ENCODE measurements around the gene COX10.
"Not testable (repeated sequence)": the region's sequence is repeated elsewhere in the genome, so short reads cannot be mapped to it uniquely, and the experiment has no call there.

COX10 gene

GRCh38 chr17:14225254-14225980, 156.1 kb downstream of the COX10 start:
- no peaks in the 10 kb centered on the region for H3K9me3 ChIP-seq (ENCODE audit: insufficient read depth, low read length)
- H2AFZ ChIP-seq (ENCODE audit: low read depth, low read length): no peak overlapping the region
- H3K27ac ChIP-seq (ENCODE audit: low read length): no peak overlapping the region
- no peak overlapping the region for H3K9ac ChIP-seq (ENCODE audit: low read length)
- TF ChIP-seq EZH2phosphoT487 (IDR thresholded peaks at IDR 0.05; ENCODE audit: low read depth): no peak
- TF ChIP-seq, protein P1, sequence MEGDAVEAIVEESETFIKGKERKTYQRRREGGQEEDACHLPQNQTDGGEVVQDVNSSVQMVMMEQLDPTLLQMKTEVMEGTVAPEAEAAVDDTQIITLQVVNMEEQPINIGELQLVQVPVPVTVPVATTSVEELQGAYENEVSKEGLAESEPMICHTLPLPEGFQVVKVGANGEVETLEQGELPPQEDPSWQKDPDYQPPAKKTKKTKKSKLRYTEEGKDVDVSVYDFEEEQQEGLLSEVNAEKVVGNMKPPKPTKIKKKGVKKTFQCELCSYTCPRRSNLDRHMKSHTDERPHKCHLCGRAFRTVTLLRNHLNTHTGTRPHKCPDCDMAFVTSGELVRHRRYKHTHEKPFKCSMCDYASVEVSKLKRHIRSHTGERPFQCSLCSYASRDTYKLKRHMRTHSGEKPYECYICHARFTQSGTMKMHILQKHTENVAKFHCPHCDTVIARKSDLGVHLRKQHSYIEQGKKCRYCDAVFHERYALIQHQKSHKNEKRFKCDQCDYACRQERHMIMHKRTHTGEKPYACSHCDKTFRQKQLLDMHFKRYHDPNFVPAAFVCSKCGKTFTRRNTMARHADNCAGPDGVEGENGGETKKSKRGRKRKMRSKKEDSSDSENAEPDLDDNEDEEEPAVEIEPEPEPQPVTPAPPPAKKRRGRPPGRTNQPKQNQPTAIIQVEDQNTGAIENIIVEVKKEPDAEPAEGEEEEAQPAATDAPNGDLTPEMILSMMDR (IDR thresholded peaks at IDR 0.05; ENCODE audit: low read depth, low read length): no peak
- peaks cover 6% of the 10 kb centered on the region; the same call in 1 of the 2 replicates for H3K4me1 ChIP-seq (ENCODE audit: low read length)
- no peak overlapping the region for H3K4me2 ChIP-seq (ENCODE audit: low read length)
- H3K4me3 ChIP-seq (ENCODE audit: low read length): no peak overlapping the region
- no peaks in the 10 kb centered on the region for H3K27me3 ChIP-seq (ENCODE audit: low read depth, low read length)
- no peaks in the 10 kb centered on the region for H3K79me2 ChIP-seq (ENCODE audit: low read length)
- no peaks in the 10 kb centered on the region for H3K36me3 ChIP-seq (replicated peaks; ENCODE audit: low read depth, low read length)
- H4K20me1 ChIP-seq (ENCODE audit: insufficient read depth, low read length): no peaks in the 10 kb centered on the region

GRCh38 chr17:14227052-14227451, 157.7 kb downstream of the COX10 start:
- H3K9ac ChIP-seq (ENCODE audit: low read length): no peak overlapping the region
- no peak overlapping the region for H2AFZ ChIP-seq (ENCODE audit: low read depth, low read length)
- H4K20me1 ChIP-seq (ENCODE audit: insufficient read depth, low read length): no peaks in the 10 kb centered on the region
- no peaks in the 10 kb centered on the region for H3K36me3 ChIP-seq (replicated peaks; ENCODE audit: low read depth, low read length)
- no peaks in the 10 kb centered on the region for H3K4me1 ChIP-seq (ENCODE audit: low read length)
- H3K9me3 ChIP-seq (ENCODE audit: insufficient read depth, low read length): no peaks in the 10 kb centered on the region
- no peaks in the 10 kb centered on the region for H3K79me2 ChIP-seq (ENCODE audit: low read length)
- H3K4me3 ChIP-seq (ENCODE audit: low read length): no peak overlapping the region
- TF ChIP-seq EZH2phosphoT487 (IDR thresholded peaks at IDR 0.05; ENCODE audit: low read depth): no peak
- TF ChIP-seq, protein P1 (IDR thresholded peaks at IDR 0.05; ENCODE audit: low read depth, low read length): no peak
- H3K27me3 ChIP-seq (ENCODE audit: low read depth, low read length): no peaks in the 10 kb centered on the region
- H3K27ac ChIP-seq (ENCODE audit: low read length): no peak overlapping the region
- no peak overlapping the region for H3K4me2 ChIP-seq (ENCODE audit: low read length)

- Histone ChIP-seq H3K36me3 (replicated peaks; ENCODE audit: low read depth, low read length) (no peaks in the 10 kb centered on the region), H4K20me1 (ENCODE audit: insufficient read depth, low read length) (no peaks in the 10 kb centered on the region), H3K4me2 (ENCODE audit: low read length) (no peak overlapping the region), H3K27me3 (ENCODE audit: low read depth, low read length) (no peaks in the 10 kb centered on the region), H3K4me1 (ENCODE audit: low read length) (no peaks in the 10 kb centered on the region), H3K79me2 (ENCODE audit: low read length) (no peaks in the 10 kb centered on the region), H3K9me3 (ENCODE audit: insufficient read depth, low read length) (no peaks in the 10 kb centered on the region), H2AFZ (ENCODE audit: low read depth, low read length) (no peak overlapping the region), H3K9ac (ENCODE audit: low read length) (no peak overlapping the region), H3K4me3 (ENCODE audit: low read length) (no peak overlapping the region), H3K27ac (ENCODE audit: low read length) (no peak overlapping the region)
- no peak for TF ChIP-seq EZH2phosphoT487 (IDR thresholded peaks at IDR 0.05; ENCODE audit: low read depth)
- TF ChIP-seq, protein P1 (IDR thresholded peaks at IDR 0.05; ENCODE audit: low read depth, low read length): no peak
Measured at GRCh38 chr17:14228903-14229302, 159.6 kb downstream of the COX10 start.

GRCh38 chr17:14231187-14231586, 161.9 kb downstream of the COX10 start:
- H3K4me2 ChIP-seq (ENCODE audit: low read length); H3K4me3 ChIP-seq (ENCODE audit: low read length); H3K9ac ChIP-seq (ENCODE audit: low read length); H3K9me3 ChIP-seq (ENCODE audit: insufficient read depth, low read length); H3K27me3 ChIP-seq (ENCODE audit: low read depth, low read length); H4K20me1 ChIP-seq (ENCODE audit: insufficient read depth, low read length); H3K79me2 ChIP-seq (ENCODE audit: low read length); H3K4me1 ChIP-seq (ENCODE audit: low read length); H3K27ac ChIP-seq (ENCODE audit: low read length); H2AFZ ChIP-seq (ENCODE audit: low read depth, low read length); H3K36me3 ChIP-seq (replicated peaks; ENCODE audit: low read depth, low read length): not testable (repeated sequence)

DNA sequence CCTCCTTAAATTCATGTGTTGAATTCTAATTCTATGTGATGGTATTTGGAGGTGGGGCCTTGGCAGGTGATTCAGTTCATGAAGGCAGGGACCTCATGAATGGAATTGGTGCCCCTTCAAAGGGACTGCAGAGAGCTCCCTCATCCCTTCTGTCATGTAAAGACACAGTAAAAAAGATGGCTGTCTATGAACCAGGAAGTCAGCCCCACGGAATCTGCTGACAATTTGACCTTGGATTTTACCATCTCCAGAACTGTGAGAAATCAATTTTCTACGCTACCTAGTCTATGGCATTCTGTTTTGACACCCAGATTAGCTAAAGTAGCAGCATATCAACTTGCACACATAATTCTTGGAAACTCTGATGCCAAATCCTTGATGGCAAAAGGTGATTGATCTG, 165.7 kb downstream of the COX10 start:
- H3K4me3 ChIP-seq (ENCODE audit: low read length); H3K36me3 ChIP-seq (replicated peaks; ENCODE audit: low read depth, low read length); H3K4me2 ChIP-seq (ENCODE audit: low read length); H2AFZ ChIP-seq (ENCODE audit: low read depth, low read length); H3K4me1 ChIP-seq (ENCODE audit: low read length); H3K27ac ChIP-seq (ENCODE audit: low read length); H3K9me3 ChIP-seq (ENCODE audit: insufficient read depth, low read length); H4K20me1 ChIP-seq (ENCODE audit: insufficient read depth, low read length); H3K79me2 ChIP-seq (ENCODE audit: low read length); H3K27me3 ChIP-seq (ENCODE audit: low read depth, low read length); H3K9ac ChIP-seq (ENCODE audit: low read length): not testable (repeated sequence)

DNA sequence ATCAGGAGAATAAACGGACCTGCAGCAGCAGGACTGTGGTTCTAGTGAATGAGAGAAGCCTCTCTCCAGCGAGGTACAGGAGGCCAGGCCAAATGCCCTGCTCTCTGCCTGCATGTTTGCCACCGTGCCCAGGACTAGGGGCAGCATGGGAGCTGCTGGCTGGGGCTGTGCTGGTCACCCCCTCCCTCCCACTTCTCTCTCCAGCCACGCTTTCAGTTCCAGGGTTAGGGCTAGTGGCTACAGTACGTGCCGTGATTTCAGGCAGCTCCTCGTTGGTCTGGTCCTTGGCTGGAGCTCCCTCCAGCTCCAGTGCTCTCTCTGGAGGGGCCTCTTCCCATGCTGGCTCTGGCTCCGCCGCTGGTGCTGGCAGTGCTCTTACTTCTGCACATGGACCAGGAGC, 166.7 kb downstream of the COX10 start:
- not testable (repeated sequence) for H4K20me1 ChIP-seq (ENCODE audit: insufficient read depth, low read length); H3K9me3 ChIP-seq (ENCODE audit: insufficient read depth, low read length); H3K4me3 ChIP-seq (ENCODE audit: low read length); H3K4me1 ChIP-seq (ENCODE audit: low read length); H3K27me3 ChIP-seq (ENCODE audit: low read depth, low read length); H3K9ac ChIP-seq (ENCODE audit: low read length); H3K79me2 ChIP-seq (ENCODE audit: low read length); H3K36me3 ChIP-seq (replicated peaks; ENCODE audit: low read depth, low read length); H3K4me2 ChIP-seq (ENCODE audit: low read length); H2AFZ ChIP-seq (ENCODE audit: low read depth, low read length); H3K27ac ChIP-seq (ENCODE audit: low read length)

- H3K27me3 ChIP-seq (ENCODE audit: low read depth, low read length); H3K27ac ChIP-seq (ENCODE audit: low read length); H3K36me3 ChIP-seq (replicated peaks; ENCODE audit: low read depth, low read length); H3K4me3 ChIP-seq (ENCODE audit: low read length); H3K4me2 ChIP-seq (ENCODE audit: low read length); H3K9ac ChIP-seq (ENCODE audit: low read length); H3K79me2 ChIP-seq (ENCODE audit: low read length); H3K9me3 ChIP-seq (ENCODE audit: insufficient read depth, low read length); H4K20me1 ChIP-seq (ENCODE audit: insufficient read depth, low read length); H3K4me1 ChIP-seq (ENCODE audit: low read length); H2AFZ ChIP-seq (ENCODE audit: low read depth, low read length): not testable (repeated sequence)
Measured at GRCh38 chr17:14236762-14237161, 167.5 kb downstream of the COX10 start, which contains the start of gene CDRT15. CDRT15 (minus strand) TSS chr17:14236862; CDS start chr17:14236833, 29 bp downstream.

Data from OCI-LY3 (cell line).